Measurements from ENCODE around the gene SAMSN1. TPM values are rescaled to one million over a fixed set of nuclear protein-coding genes. Genes with fewer than 3 reads are reported as not detected.
"Not testable (repeated sequence)": the region's sequence is repeated elsewhere in the genome, so short reads cannot be mapped to it uniquely, and the experiment has no call there.

The SAMSN1 gene
- total RNA-seq, 1 donor from 2014 or later: 79.0 TPM

- intact Hi-C loops (cut with micrococcal nuclease): loop anchor here (1.0 to 10.0 kb wide), 7 partner anchors 12 to 1212 kb away; no protein-coding TSS in a partner anchor
- peaks cover 70% of the 10 kb centered on the region for H3K36me3 Mint-ChIP-seq (ENCODE audit: low read depth)
- H3K4me1 Mint-ChIP-seq (ENCODE audit: low read depth): peaks cover 55% of the 10 kb centered on the region
- no peaks in the 10 kb centered on the region for H3K27me3 Mint-ChIP-seq (ENCODE audit: low read depth)
- no peaks in the 10 kb centered on the region for H3K9me3 Mint-ChIP-seq
- no peak for DNase-seq (ENCODE audit: low spot score)
- peak overlapping the region; percentile 38 for H3K27ac Mint-ChIP-seq
- H3K4me3 Mint-ChIP-seq (ENCODE audit: low read depth): no peak overlapping the region
Observed at GRCh38 chr21:14522736-14523135, 23.4 kb downstream of the SAMSN1 start.

DNA sequence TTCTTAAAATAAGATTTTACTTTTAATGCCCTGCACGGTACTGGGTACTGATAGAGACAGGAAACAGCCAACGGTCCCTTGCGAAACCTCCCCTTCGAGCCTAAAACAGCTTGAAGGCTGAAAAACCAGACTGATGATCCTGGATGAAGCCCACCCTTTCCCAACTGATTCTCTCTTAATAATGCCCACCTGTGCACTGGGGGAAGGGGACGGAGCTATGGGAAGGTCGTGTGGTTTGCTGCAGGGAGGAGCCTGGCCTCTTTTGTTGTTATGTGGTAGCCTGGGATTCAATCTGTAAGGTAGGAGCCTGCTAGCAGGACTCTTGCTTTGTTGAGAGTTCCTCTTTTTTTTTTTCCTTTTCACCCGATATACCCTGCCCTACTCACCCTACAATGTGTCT, 25.6 kb downstream of the SAMSN1 start:
- intact Hi-C loops (cut with micrococcal nuclease): loop anchor here (10.0 kb wide), 2 partner anchors 304 to 1214 kb away; no protein-coding TSS in a partner anchor
- DNase-seq (ENCODE audit: low spot score): no peak
- peaks cover 7% of the 10 kb centered on the region for H3K9me3 Mint-ChIP-seq
- peak overlapping the region; percentile 35 for H3K4me3 Mint-ChIP-seq (ENCODE audit: low read depth)
- no peaks in the 10 kb centered on the region for H3K27me3 Mint-ChIP-seq (ENCODE audit: low read depth)
- peak overlapping the region; percentile 70 for H3K27ac Mint-ChIP-seq
- H3K36me3 Mint-ChIP-seq (ENCODE audit: low read depth): peaks cover 82% of the 10 kb centered on the region
- H3K4me1 Mint-ChIP-seq (ENCODE audit: low read depth): peaks cover 48% of the 10 kb centered on the region

DNA sequence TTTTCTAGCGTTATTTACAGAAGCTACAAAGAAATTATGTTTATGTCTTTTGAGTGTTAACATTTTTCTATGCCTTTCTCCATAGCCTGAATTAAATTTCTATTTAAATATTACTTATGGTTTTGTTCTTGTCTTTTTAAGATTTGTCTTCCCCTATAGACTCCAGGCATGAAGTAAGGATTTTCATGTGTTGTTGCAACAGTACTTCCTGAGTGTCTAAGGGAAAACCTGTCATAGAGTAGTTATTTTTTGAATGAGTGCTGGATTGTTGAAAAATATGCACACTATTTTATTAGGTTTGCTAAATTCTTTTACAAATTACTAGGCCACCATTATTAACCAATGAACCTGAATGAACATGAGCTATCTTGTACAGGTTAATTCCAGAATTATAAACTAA, 27.1 kb downstream of the SAMSN1 start:
- Mint-ChIP-seq H3K36me3 (ENCODE audit: low read depth) (peaks cover 88% of the 10 kb centered on the region), H3K27me3 (ENCODE audit: low read depth) (no peaks in the 10 kb centered on the region), H3K9me3 (peaks cover 8% of the 10 kb centered on the region), H3K27ac (peak overlapping the region; percentile 22), H3K4me3 (ENCODE audit: low read depth) (no peak overlapping the region), H3K4me1 (ENCODE audit: low read depth) (peaks cover 44% of the 10 kb centered on the region)
- intact Hi-C loops (cut with micrococcal nuclease): no loop called here
- no peak for DNase-seq (ENCODE audit: low spot score)

GRCh38 chr21:14513804-14514203, 32.3 kb downstream of the SAMSN1 start:
- no peak overlapping the region for H3K4me3 Mint-ChIP-seq (ENCODE audit: low read depth)
- peak overlapping the region; percentile 18 for H3K27ac Mint-ChIP-seq
- peaks cover 35% of the 10 kb centered on the region for H3K4me1 Mint-ChIP-seq (ENCODE audit: low read depth)
- H3K27me3 Mint-ChIP-seq (ENCODE audit: low read depth): no peaks in the 10 kb centered on the region
- intact Hi-C loops (cut with micrococcal nuclease): no loop called here
- no peak for DNase-seq (ENCODE audit: low spot score)
- H3K36me3 Mint-ChIP-seq (ENCODE audit: low read depth): peaks cover 98% of the 10 kb centered on the region
- H3K9me3 Mint-ChIP-seq: peaks cover 15% of the 10 kb centered on the region

DNA sequence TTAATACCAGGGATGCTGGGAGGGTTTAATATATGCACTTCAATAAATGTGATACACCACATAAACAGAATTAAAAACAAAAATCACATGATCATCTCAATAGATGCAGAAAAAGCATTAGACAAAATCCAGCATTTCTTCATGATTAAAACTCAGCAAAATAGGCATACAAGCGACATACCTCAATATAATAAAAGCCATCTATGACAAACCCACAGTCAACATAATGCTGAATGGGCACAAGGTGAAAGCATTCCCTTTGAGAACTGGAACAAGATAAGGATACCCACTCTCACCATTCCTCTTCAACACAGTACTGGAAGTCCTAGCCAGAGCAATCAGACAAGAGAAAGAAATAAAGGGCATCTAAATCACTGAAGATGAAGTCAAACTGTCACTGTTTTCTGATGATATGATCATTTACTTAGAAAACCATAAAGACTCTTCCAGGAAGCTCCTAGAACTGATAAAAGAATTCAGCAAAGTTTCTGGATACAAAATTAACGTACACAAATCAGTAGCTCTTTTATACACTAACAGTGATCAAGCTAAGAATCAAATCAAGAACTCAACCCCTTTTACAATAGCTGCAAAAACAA, 39.2 kb downstream of the SAMSN1 start:
- Mint-ChIP-seq H3K36me3 (ENCODE audit: low read depth) (peaks cover 100% of the 10 kb centered on the region), H3K27ac (peak overlapping the region; percentile 63), H3K4me1 (ENCODE audit: low read depth) (peaks cover 55% of the 10 kb centered on the region), H3K9me3 (peaks cover 36% of the 10 kb centered on the region)
- H3K4me3 Mint-ChIP-seq (ENCODE audit: low read depth); DNase-seq (ENCODE audit: low spot score); H3K27me3 Mint-ChIP-seq (ENCODE audit: low read depth); intact Hi-C loops (cut with micrococcal nuclease): not testable (repeated sequence)

GRCh38 chr21:14500873-14501272, 45.2 kb downstream of the SAMSN1 start:
- Mint-ChIP-seq H3K4me3 (ENCODE audit: low read depth) (no peak overlapping the region), H3K36me3 (ENCODE audit: low read depth) (peaks cover 94% of the 10 kb centered on the region), H3K9me3 (peaks cover 1% of the 10 kb centered on the region), H3K27me3 (ENCODE audit: low read depth) (no peaks in the 10 kb centered on the region), H3K27ac (no peak overlapping the region), H3K4me1 (ENCODE audit: low read depth) (peaks cover 41% of the 10 kb centered on the region)
- no peak for DNase-seq (ENCODE audit: low spot score)
- intact Hi-C loops (cut with micrococcal nuclease): no loop called here

- Mint-ChIP-seq H3K9me3 (peaks cover 5% of the 10 kb centered on the region), H3K27me3 (ENCODE audit: low read depth) (no peaks in the 10 kb centered on the region), H3K4me1 (ENCODE audit: low read depth) (peaks cover 27% of the 10 kb centered on the region), H3K27ac (no peak overlapping the region), H3K4me3 (ENCODE audit: low read depth) (no peak overlapping the region), H3K36me3 (ENCODE audit: low read depth) (peaks cover 94% of the 10 kb centered on the region)
- intact Hi-C loops (cut with micrococcal nuclease): no loop called here
- DNase-seq (ENCODE audit: low spot score): no peak
Observed at GRCh38 chr21:14499316-14499715, 46.8 kb downstream of the SAMSN1 start.

DNA sequence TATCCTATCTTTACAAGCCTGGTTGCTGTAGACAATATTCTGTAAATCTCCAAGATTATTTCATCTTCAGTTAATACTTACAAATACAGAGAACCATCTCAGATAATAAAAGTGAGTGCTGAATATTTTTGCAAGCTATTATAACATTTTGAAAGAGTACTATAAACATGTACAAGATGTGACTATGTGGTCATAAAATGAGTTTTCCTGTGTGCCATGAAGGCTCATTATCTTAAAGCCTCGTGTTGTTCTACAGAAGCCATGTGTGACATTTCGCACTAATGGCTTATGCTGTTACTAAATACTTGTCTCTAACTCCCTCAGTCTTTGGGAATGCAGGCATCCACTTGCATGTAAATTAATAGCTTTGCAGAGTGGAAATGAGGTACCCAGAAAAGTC, 48.3 kb downstream of the SAMSN1 start:
- Mint-ChIP-seq H3K36me3 (ENCODE audit: low read depth) (peaks cover 94% of the 10 kb centered on the region), H3K4me3 (ENCODE audit: low read depth) (no peak overlapping the region), H3K27ac (no peak overlapping the region), H3K9me3 (peaks cover 8% of the 10 kb centered on the region), H3K27me3 (ENCODE audit: low read depth) (no peaks in the 10 kb centered on the region), H3K4me1 (ENCODE audit: low read depth) (peaks cover 27% of the 10 kb centered on the region)
- DNase-seq (ENCODE audit: low spot score): no peak
- intact Hi-C loops (cut with micrococcal nuclease): no loop called here

DNA sequence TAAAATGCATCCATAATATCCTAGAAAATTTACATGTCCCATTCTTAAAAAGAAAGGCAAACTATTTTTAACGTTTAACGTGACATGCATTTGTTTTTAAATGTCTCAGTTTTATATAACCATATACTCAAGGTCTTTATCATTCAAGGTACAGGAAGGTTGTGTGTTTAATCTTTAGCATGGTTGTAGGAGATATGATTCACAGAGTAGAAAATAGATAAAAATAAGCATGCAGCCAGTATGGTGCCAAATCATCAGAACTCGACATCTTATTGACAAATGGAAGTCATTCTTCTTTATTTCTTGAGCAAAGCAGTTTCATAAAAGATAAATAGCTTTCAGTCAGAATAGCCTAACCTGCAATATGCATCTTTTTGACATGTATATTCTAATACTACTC, 51.0 kb downstream of the SAMSN1 start:
- intact Hi-C loops (cut with micrococcal nuclease): no loop called here
- peaks cover 93% of the 10 kb centered on the region for H3K36me3 Mint-ChIP-seq (ENCODE audit: low read depth)
- no peaks in the 10 kb centered on the region for H3K27me3 Mint-ChIP-seq (ENCODE audit: low read depth)
- H3K9me3 Mint-ChIP-seq: peaks cover 8% of the 10 kb centered on the region
- no peak overlapping the region for H3K27ac Mint-ChIP-seq
- H3K4me3 Mint-ChIP-seq (ENCODE audit: low read depth): no peak overlapping the region
- no peak for DNase-seq (ENCODE audit: low spot score)
- H3K4me1 Mint-ChIP-seq (ENCODE audit: low read depth): peaks cover 40% of the 10 kb centered on the region

DNA sequence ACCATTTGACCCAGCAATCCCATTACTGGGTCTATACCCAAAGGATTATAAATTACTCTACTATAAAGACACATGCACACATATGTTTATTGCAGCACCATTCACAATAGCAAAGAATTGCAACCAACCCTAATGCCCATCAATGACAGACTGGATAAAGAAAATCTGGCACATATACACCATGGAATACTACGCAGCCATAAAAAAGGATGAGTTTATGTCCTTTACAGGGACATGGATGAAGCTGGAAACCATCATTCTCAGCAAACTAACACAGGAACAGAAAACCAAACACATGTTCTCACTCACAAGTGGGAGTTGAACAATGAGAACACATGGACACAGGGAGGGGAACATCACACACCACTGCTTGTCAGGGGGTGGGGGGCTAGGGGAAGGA, 51.9 kb downstream of the SAMSN1 start:
- H3K9me3 Mint-ChIP-seq; H3K4me3 Mint-ChIP-seq (ENCODE audit: low read depth); intact Hi-C loops (cut with micrococcal nuclease); DNase-seq (ENCODE audit: low spot score); H3K27me3 Mint-ChIP-seq (ENCODE audit: low read depth); H3K27ac Mint-ChIP-seq: not testable (repeated sequence)
- Mint-ChIP-seq H3K4me1 (ENCODE audit: low read depth) (peaks cover 39% of the 10 kb centered on the region), H3K36me3 (ENCODE audit: low read depth) (peaks cover 88% of the 10 kb centered on the region)

GRCh38 chr21:14493731-14494130, 52.4 kb downstream of the SAMSN1 start:
- H3K27me3 Mint-ChIP-seq (ENCODE audit: low read depth): no peaks in the 10 kb centered on the region
- H3K27ac Mint-ChIP-seq: no peak overlapping the region
- H3K36me3 Mint-ChIP-seq (ENCODE audit: low read depth): peaks cover 87% of the 10 kb centered on the region
- DNase-seq (ENCODE audit: low spot score): no peak
- intact Hi-C loops (cut with micrococcal nuclease): no loop called here
- peaks cover 43% of the 10 kb centered on the region for H3K4me1 Mint-ChIP-seq (ENCODE audit: low read depth)
- H3K9me3 Mint-ChIP-seq: peaks cover 8% of the 10 kb centered on the region
- no peak overlapping the region for H3K4me3 Mint-ChIP-seq (ENCODE audit: low read depth)

GRCh38 chr21:14492931-14493330, 53.2 kb downstream of the SAMSN1 start:
- no peak overlapping the region for H3K4me3 Mint-ChIP-seq (ENCODE audit: low read depth)
- no peak for DNase-seq (ENCODE audit: low spot score)
- intact Hi-C loops (cut with micrococcal nuclease): no loop called here
- no peak overlapping the region for H3K27ac Mint-ChIP-seq
- peaks cover 85% of the 10 kb centered on the region for H3K36me3 Mint-ChIP-seq (ENCODE audit: low read depth)
- H3K9me3 Mint-ChIP-seq: peaks cover 8% of the 10 kb centered on the region
- H3K4me1 Mint-ChIP-seq (ENCODE audit: low read depth): peaks cover 49% of the 10 kb centered on the region
- no peaks in the 10 kb centered on the region for H3K27me3 Mint-ChIP-seq (ENCODE audit: low read depth)

DNA sequence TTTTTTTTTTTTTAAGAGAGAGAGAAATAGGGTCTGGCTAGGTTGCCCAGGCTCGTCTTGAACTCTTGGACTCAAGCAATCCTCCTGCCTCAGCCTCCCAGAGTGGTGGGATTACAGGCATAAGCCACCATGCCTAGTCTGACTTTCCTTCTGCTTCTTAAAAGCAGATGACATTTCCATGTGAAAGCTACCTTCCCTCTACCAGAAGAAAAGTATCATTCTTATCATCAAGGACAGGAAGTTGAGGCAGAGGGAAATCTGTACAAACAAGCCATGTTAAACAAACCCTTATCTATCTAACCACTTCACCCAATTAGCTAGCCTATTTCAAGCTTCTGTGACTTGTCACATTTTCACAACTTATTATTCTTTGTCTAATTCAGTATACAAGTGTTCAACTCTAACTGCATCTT, 54.8 kb downstream of the SAMSN1 start:
- Mint-ChIP-seq H3K36me3 (ENCODE audit: low read depth) (peaks cover 87% of the 10 kb centered on the region), H3K27ac (peak overlapping the region; percentile 28), H3K4me1 (ENCODE audit: low read depth) (peaks cover 57% of the 10 kb centered on the region), H3K9me3 (peaks cover 8% of the 10 kb centered on the region), H3K4me3 (ENCODE audit: low read depth) (no peak overlapping the region), H3K27me3 (ENCODE audit: low read depth) (no peaks in the 10 kb centered on the region)
- DNase-seq (ENCODE audit: low spot score): no peak
- intact Hi-C loops (cut with micrococcal nuclease): no loop called here
